Esophagus squamous epithelium (tissue), 5 donors: Measurements from ENCODE around the gene KIAA0232. TPM values are rescaled to one million over a fixed set of nuclear protein-coding genes. Genes with fewer than 3 reads are reported as not detected.
"Not testable (repeated sequence)": the region's sequence is repeated elsewhere in the genome, so short reads cannot be mapped to it uniquely, and the experiment has no call there.

ENCODE experiments used
- DNase-seq: peaks from one replicate; lab custom pipeline; 2025; lab: John Stamatoyannopoulos, UW
- H3K27ac ChIP-seq, 4 donors: fragments of 200-600 bp; sonication (generic); one replicate each; pipeline ENCODE4 v1.5.1; 2016 to 2019; ENCODE audit warnings: mild to moderate bottlenecking in 1 of 4
- H3K27me3 ChIP-seq, 4 donors: fragments of 200-600 bp; sonication (generic); 1 replicate in 3 of 4; 2 replicates in 1 of 4; pipeline versions ENCODE4 v1.5.1 to v1.6.0; 2017 to 2021; ENCODE audit warnings: antibody characterized with exemption in 1 of 4
- H3K36me3 ChIP-seq, 3 donors: fragments of 200-600 bp; sonication (generic); one replicate each; pipeline ENCODE4 v1.5.1; 2016 to 2019
- H3K4me1 ChIP-seq, 3 donors: fragments of 200-600 bp; sonication (generic); one replicate each; pipeline ENCODE4 v1.5.1; 2017 to 2019
- H3K4me3 ChIP-seq, 4 donors: fragments of 200-600 bp; sonication (generic); 1 replicate in 3 of 4; 2 replicates in 1 of 4; pipeline ENCODE4 v1.5.1; 2016 to 2019; ENCODE audit warnings: mild to moderate bottlenecking in 2 of 4, moderate library complexity in 1 of 4
- H3K9me3 ChIP-seq, 3 donors: fragments of 200-600 bp; sonication (generic); one replicate each; pipeline ENCODE4 v1.5.1; 2016 to 2019
- CTCF ChIP-seq, 6 experiments: fragments of 450-650 bp in 4 of 6; fragments of 200-600 bp in 2 of 6; sonication (generic) in 2 of 6; IDR thresholded peaks; one replicate each; pipeline ENCODE4 v1.5.1; 2016 to 2019; ENCODE audit warnings: antibody characterized with exemption in 6 of 6, mild to moderate bottlenecking in 4 of 6, moderate library complexity in 4 of 6
- POLR2A ChIP-seq, 4 donors: fragments of 450-650 bp; IDR thresholded peaks; one replicate each; pipeline ENCODE4 v1.6.1; 2017; ENCODE audit warnings: antibody characterized with exemption in 4 of 4, mild to moderate bottlenecking in 4 of 4, moderate library complexity in 3 of 4
- WGBS, 2 donors: methylation state at CpG; one replicate each; pipeline ENCODE4 v1.1.5; 2018; 5-methylcytosine and 5-hydroxymethylcytosine counted together
- intact Hi-C: fragments of 100-400 bp; cut with DNase I; formaldehyde crosslinking; loops from one replicate; pipeline ENCODE4 v1.15.0; 2022
- total RNA-seq, 4 donors: library from RNA; depleted of rRNA; stranded (reverse); fragments of >200 nt; gene quantifications; one replicate each; pipeline ENCODE4 v1.1.0, GENCODE V29; 2016
- donor health status: DM: yes; HTN: yes; CAD: no.

The KIAA0232 gene
- total RNA-seq, 4 donors from 2014 or later, result 19.4 to 46.8 (median 35.0) TPM

- intact Hi-C loops, result loop anchor here (10.0 kb wide), 1 partner anchor 144 kb away; the partner anchor contains the start of gene TADA2B
- H3K4me1 ChIP-seq, result peaks cover 0 to 5% (median 0%) of the 10 kb centered on the region in 3 donors
- H3K9me3 ChIP-seq, result no peaks in the 10 kb centered on the region
- H3K27me3 ChIP-seq, result no peaks in the 10 kb centered on the region
- no peak for TF ChIP-seq CTCF (IDR thresholded peaks at IDR 0.05)
- no peak for TF ChIP-seq POLR2A (IDR thresholded peaks at IDR 0.05)
- no peak overlapping the region for H3K27ac ChIP-seq
- WGBS, 2 donors, result 78 to 81% methylated on average over 6 to 12 of the region's 12 CpGs
- DNase-seq, result no peak
- no peak overlapping the region for H3K4me3 ChIP-seq
- H3K36me3 ChIP-seq, result no peaks in the 10 kb centered on the region
Measured at GRCh38 chr4:6900956-6901355, 118.4 kb downstream of the KIAA0232 start.

DNA sequence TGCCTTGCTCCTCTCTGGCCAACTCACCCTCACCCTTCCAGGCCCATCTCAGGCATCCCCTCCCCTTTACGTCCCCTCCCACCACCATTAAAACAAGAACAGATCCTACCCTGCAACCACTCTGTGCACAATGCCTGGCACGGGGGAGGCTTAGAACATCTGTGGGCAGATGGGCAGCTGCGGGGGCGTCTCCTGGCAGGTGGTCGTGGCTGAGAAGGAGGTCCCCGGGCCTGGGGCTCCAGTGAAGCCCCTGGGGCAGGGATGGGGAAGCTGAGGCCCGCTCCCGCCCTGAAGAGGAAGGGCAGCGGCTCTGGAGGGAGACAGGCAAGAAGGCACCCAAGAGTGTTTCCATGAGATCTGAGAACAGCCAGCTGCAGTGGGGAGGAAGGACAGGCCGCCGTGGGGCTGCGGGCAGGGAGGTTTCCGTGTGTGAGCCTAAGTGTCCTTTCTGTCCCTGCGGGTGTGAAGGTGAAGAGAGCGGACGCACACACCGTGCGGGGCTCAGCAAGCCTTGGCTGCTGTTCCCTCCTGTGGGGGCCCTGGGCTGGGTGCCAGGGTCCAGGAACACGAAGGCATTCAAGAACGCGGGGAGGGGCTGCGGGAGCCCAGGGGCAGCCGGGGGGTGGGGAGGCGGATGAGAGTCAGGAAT lies 119.3 kb downstream of the KIAA0232 start:
- Histone ChIP-seq H3K4me1 (peaks cover 0 to 10% (median 0%) of the 10 kb centered on the region in 3 donors), H3K27ac (no peak overlapping the region), H3K27me3 (peaks cover 0 to under 1% (median 0%) of the 10 kb centered on the region in 4 donors), H3K9me3 (no peaks in the 10 kb centered on the region), H3K4me3 (no peak overlapping the region), H3K36me3 (no peaks in the 10 kb centered on the region)
- 53 to 91% methylated on average over 4 to 7 of the region's 24 CpGs for WGBS, 2 donors
- DNase-seq, result no peak
- intact Hi-C loops, result loop anchor here (10.0 kb wide), 1 partner anchor 143 kb away; the partner anchor contains the start of gene TADA2B
- TF ChIP-seq CTCF (IDR thresholded peaks at IDR 0.05) (no peak), POLR2A (IDR thresholded peaks at IDR 0.05) (no peak)

- H3K9me3 ChIP-seq, result no peaks in the 10 kb centered on the region
- 70 to 76% methylated on average over 18 to 19 of the region's 27 CpGs for WGBS, 2 donors
- no peak overlapping the region for H3K27ac ChIP-seq
- H3K36me3 ChIP-seq, result no peaks in the 10 kb centered on the region
- no peak for TF ChIP-seq CTCF (IDR thresholded peaks at IDR 0.05)
- no peak overlapping the region for H3K4me3 ChIP-seq
- H3K27me3 ChIP-seq, result peaks cover 0 to 8% (median 0%) of the 10 kb centered on the region in 4 donors
- peaks cover 0 to 15% (median 0%) of the 10 kb centered on the region in 3 donors for H3K4me1 ChIP-seq
- intact Hi-C loops, result loop anchor here (10.0 kb wide), 1 partner anchor 142 kb away; the partner anchor contains the start of gene TADA2B
- no peak for DNase-seq
Measured at GRCh38 chr4:6902318-6903042, 120.0 kb downstream of the KIAA0232 start.

DNA sequence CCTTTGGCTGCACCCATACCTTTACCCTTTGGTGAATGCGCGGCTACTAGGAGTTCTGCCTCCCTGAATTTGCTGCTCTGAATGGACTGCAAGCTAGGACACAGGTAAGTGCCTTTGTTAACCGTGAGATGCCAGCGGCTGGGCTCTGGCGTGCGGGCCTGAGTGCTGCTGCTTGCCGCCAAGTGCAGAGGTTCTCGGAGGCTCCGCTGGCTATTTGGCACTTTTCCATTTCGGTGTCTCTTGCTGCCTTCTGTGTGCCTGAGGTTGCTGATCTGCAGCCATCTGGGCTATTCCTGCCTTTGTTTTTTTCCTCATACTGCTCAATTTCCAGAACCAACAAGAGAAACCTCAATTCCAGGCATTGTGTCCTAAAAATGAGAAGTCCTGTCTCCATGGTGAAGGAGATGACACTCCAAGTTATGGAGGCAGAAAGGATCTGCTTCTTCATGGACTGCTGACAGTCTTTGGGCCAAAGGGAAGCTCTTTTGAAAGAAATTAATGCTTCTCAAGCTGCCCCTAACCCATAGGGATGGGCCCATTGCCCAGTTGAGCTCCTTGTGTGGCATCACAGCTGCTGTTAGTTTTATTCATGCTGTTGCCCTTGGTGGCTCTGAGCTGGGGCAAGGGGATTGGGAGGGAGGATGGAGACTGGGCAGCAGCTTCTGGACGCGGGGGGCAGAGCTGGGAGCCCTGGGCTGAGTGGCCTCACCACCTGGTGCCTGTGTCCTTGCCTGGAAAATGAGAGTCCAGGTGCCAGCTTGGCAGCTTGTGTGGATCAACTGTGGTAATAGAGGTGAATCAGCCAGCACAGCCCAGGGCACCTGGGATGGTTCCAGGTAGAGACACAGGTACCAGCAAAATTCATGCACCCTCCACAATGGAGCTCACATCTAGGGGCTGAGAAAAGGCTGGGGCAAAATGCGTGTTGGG lies 123.3 kb downstream of the KIAA0232 start:
- 61 to 82% methylated on average over 9 to 12 of the region's 13 CpGs for WGBS, 2 donors
- Histone ChIP-seq H3K4me1 (peaks cover 15 to 39% (median 16%) of the 10 kb centered on the region in 3 donors), H3K9me3 (no peaks in the 10 kb centered on the region), H3K27me3 (peaks cover 0 to 10% (median 0%) of the 10 kb centered on the region in 4 donors), H3K36me3 (no peaks in the 10 kb centered on the region), H3K27ac (no peak overlapping the region), H3K4me3 (no peak overlapping the region)
- intact Hi-C loops, result loop anchor here (5.0 to 10.0 kb wide), 2 partner anchors 139 to 162 kb away; partner anchors contain the start of genes GRPEL1 and TADA2B
- no peak for DNase-seq
- TF ChIP-seq CTCF (IDR thresholded peaks at IDR 0.05) (no peak), POLR2A (IDR thresholded peaks at IDR 0.05) (no peak)

GRCh38 chr4:6906486-6906885 lies 124.0 kb downstream of the KIAA0232 start:
- not testable (repeated sequence) for H3K27ac ChIP-seq, H3K36me3 ChIP-seq, H3K4me3 ChIP-seq, H3K27me3 ChIP-seq, DNase-seq, H3K9me3 ChIP-seq
- intact Hi-C loops, result loop anchor here (5.0 to 10.0 kb wide), 2 partner anchors 138 to 161 kb away; partner anchors contain the start of genes GRPEL1 and TADA2B
- H3K4me1 ChIP-seq, result peaks cover 16 to 46% (median 19%) of the 10 kb centered on the region in 3 donors
- WGBS, 2 donors, result 78 to 92% methylated on average over 4 to 6 of the region's 6 CpGs
